Measurements from ENCODE around the gene GALNTL6. TPM values are rescaled to one million over a fixed set of nuclear protein-coding genes. Genes with fewer than 3 reads are reported as not detected.

GALNTL6 gene
- total and polyA plus RNA-seq, 2 of the 4 experiments (the other 2 are of a cell fraction): under 0.01 TPM; not detected in 1

GRCh38 chr4:173024203-173024602 is 1211.0 kb downstream of the GALNTL6 start:
- H3K23ac ChIP-seq (ENCODE audit: low read depth, low read length): no peak overlapping the region
- H4K20me1 ChIP-seq (ENCODE audit: insufficient read depth, low read length): no peaks in the 10 kb centered on the region
- TF ChIP-seq POLR2A (IDR thresholded peaks at IDR 0.05; ENCODE audit: low read depth, low read length) (no peak), ELK1 (IDR thresholded peaks at IDR 0.05; ENCODE audit: borderline replicate concordance, low read depth, low read length) (no peak), FOS (IDR thresholded peaks at IDR 0.05; ENCODE audit: low read depth, low read length) (no peak), MAZ (IDR thresholded peaks at IDR 0.05; ENCODE audit: borderline replicate concordance, low read depth, low read length) (no peak), MAFK (IDR thresholded peaks at IDR 0.05; ENCODE audit: low read depth, low read length) (no peak), SMC3 (IDR thresholded peaks at IDR 0.05; ENCODE audit: low read depth, low read length) (no peak), BHLHE40 (IDR thresholded peaks at IDR 0.05; ENCODE audit: low read depth, low read length) (no peak), MXI1 (IDR thresholded peaks at IDR 0.05; ENCODE audit: borderline replicate concordance, low read depth, low read length) (no peak), RAD21 (IDR thresholded peaks at IDR 0.05; ENCODE audit: low read length) (no peak), NFE2L2 (IDR thresholded peaks at IDR 0.05; ENCODE audit: low read depth, low read length) (no peak), RFX5 (IDR thresholded peaks at IDR 0.05; ENCODE audit: low read depth, low read length) (no peak), USF2 (IDR thresholded peaks at IDR 0.05; ENCODE audit: low read depth, low read length) (no peak), CTCF (conservative IDR thresholded peaks at IDR 0.05; ENCODE audit: low read depth, low read length) (no peak)
- H3K9ac ChIP-seq (ENCODE audit: low read depth, low read length): no peak overlapping the region
- H3K36me3 ChIP-seq (ENCODE audit: control insufficient read depth, insufficient read depth, low read length): no peaks in the 10 kb centered on the region
- intact Hi-C loops (cut with micrococcal nuclease): loop anchor here (2.0 kb wide), 1 partner anchor 147 kb away; no protein-coding TSS in a partner anchor
- peaks cover 17% of the 10 kb centered on the region for H3K27me3 ChIP-seq (ENCODE audit: control insufficient read depth, insufficient read depth, low read length)
- no peak overlapping the region for H3K4ac ChIP-seq (ENCODE audit: low read depth, low read length)
- H2BK5ac ChIP-seq (ENCODE audit: low read depth, low read length, poor library complexity, severe bottlenecking): no peak overlapping the region
- H3K14ac ChIP-seq (replicated peaks; ENCODE audit: low read depth, low read length): no peak overlapping the region
- dilution Hi-C loops (cut with HindIII; ENCODE audit: low sequenced_read_pairs, unreplicated experiment): loop anchor here (25.0 kb wide), 1 partner anchor 238 kb away; no protein-coding TSS in a partner anchor
- in situ Hi-C loops (cut with MboI; ENCODE audit: low sequenced_read_pairs): loop anchor here (5.0 kb wide), 1 partner anchor 233 kb away; no protein-coding TSS in a partner anchor
- no peak overlapping the region for H3K56ac ChIP-seq (ENCODE audit: extremely low read depth, insufficient read depth, low read length)
- no peak overlapping the region for H3K27ac ChIP-seq (ENCODE audit: insufficient read depth, low read length)
- H3K4me1 ChIP-seq (ENCODE audit: control insufficient read depth, insufficient read depth, low read length): no peaks in the 10 kb centered on the region
- H3K18ac ChIP-seq (ENCODE audit: low read depth, low read length): no peak overlapping the region
- no peak overlapping the region for H3K4me2 ChIP-seq (ENCODE audit: low read depth, low read length)
- BruUV-seq (replicated peaks): no TSS peak
- ATAC-seq (ENCODE audit: low read depth) (no peak), DNase-seq (peak; percentile 6)
- H4K8ac ChIP-seq (ENCODE audit: low read depth in 2 of 2, low read length in 2 of 2): no peak overlapping the region
- H3K9me1 ChIP-seq (ENCODE audit: insufficient read depth, low read length): no peaks in the 10 kb centered on the region
- H3K9me3 ChIP-seq (ENCODE audit: control insufficient read depth, insufficient read depth, low read length): no peaks in the 10 kb centered on the region
- POLR2A ChIA-PET (ENCODE audit: unreplicated experiment): no interaction called here
- CTCF ChIA-PET: interaction anchor here (0.7 to 2.0 kb wide), 8 partner anchors 11 to 277 kb away, joined by 3 to 14 read pairs (median 6); no protein-coding TSS in a partner anchor
- no peak overlapping the region for H2AK9ac ChIP-seq (replicated peaks; ENCODE audit: low read depth, low read length, poor library complexity)
- H3K79me1 ChIP-seq (ENCODE audit: low read depth in 1 of 2, low read length in 2 of 2): no peaks in the 10 kb centered on the region
- H2BK20ac ChIP-seq (ENCODE audit: low read depth, low read length): no peak overlapping the region
- H2AK5ac ChIP-seq (ENCODE audit: low read depth, low read length): no peak overlapping the region
- H2AFZ ChIP-seq (replicated peaks; ENCODE audit: low read length, poor library complexity): no peak overlapping the region
- H2BK15ac ChIP-seq (ENCODE audit: low read depth, low read length): no peak overlapping the region
- no peak overlapping the region for H3K4me3 ChIP-seq (ENCODE audit: insufficient read depth, low read depth, low read length)
- no peak overlapping the region for H2BK120ac ChIP-seq (ENCODE audit: low read depth, low read length)
- H4K91ac ChIP-seq (ENCODE audit: insufficient read depth, low read depth, low read length): no peak overlapping the region
- no peak overlapping the region for H4K5ac ChIP-seq (ENCODE audit: low read depth, low read length)
